Mesenchymal stem cell (in vitro differentiated cells and primary cell): ENCODE measurements around the gene PLSCR4.

Source experiments
- DNase-seq: peaks from one replicate; pipeline ENCODE4 v3.0.0-alpha.2; 2013
- H2AFZ ChIP-seq: one replicate; pipeline ENCODE4 v1.6.1; 2013; ENCODE audit warnings: low read depth, mild to moderate bottlenecking, control low read depth, inconsistent platforms, low read length, moderate library complexity
- H2AK5ac ChIP-seq: 2 replicates; pipeline ENCODE4 v1.6.1; 2013; ENCODE audit warnings: low read length, moderate library complexity, mild to moderate bottlenecking, inconsistent platforms; ENCODE audit not compliant: severe bottlenecking
- H2BK120ac ChIP-seq: one replicate; pipeline ENCODE4 v1.6.1; 2013; ENCODE audit warnings: low read depth, mild to moderate bottlenecking, inconsistent platforms, low read length, moderate library complexity
- H2BK12ac ChIP-seq, 2 experiments: one replicate each; pipeline ENCODE4 v1.6.1; 2013; ENCODE audit warnings: inconsistent platforms in 2 of 2, low read length in 2 of 2, mild to moderate bottlenecking in 2 of 2, moderate library complexity in 2 of 2, control low read depth in 1 of 2
- H2BK15ac ChIP-seq: one replicate; pipeline ENCODE4 v1.6.1; 2013; ENCODE audit warnings: mild to moderate bottlenecking, low read depth, inconsistent platforms; ENCODE audit not compliant: poor library complexity, severe bottlenecking
- H2BK5ac ChIP-seq: 2 replicates; pipeline ENCODE4 v1.6.1; 2013; ENCODE audit warnings: low read depth, mild to moderate bottlenecking, low read length, control low read depth, inconsistent platforms; ENCODE audit not compliant: poor library complexity, severe bottlenecking
- H3K14ac ChIP-seq, 2 experiments: one replicate each; pipeline ENCODE4 v1.6.1; 2013; ENCODE audit warnings: inconsistent platforms in 2 of 2, low read length in 2 of 2, control low read depth in 1 of 2, mild to moderate bottlenecking in 1 of 2, moderate library complexity in 1 of 2
- H3K18ac ChIP-seq, 2 experiments: one replicate each; pipeline ENCODE4 v1.6.1; 2013; ENCODE audit warnings: inconsistent platforms in 2 of 2, low read length in 2 of 2, control low read depth in 1 of 2, low read depth in 1 of 2, mild to moderate bottlenecking in 1 of 2
- H3K23ac ChIP-seq, 2 experiments: one replicate each; pipeline ENCODE4 v1.6.1; 2013; ENCODE audit warnings: inconsistent platforms in 2 of 2, low read length in 2 of 2, mild to moderate bottlenecking in 2 of 2, moderate library complexity in 2 of 2, control low read depth in 1 of 2
- H3K27ac ChIP-seq: 2 replicates; pipeline ENCODE4 v1.5.1; 2013; ENCODE audit warnings: mild to moderate bottlenecking, moderate library complexity, low read length, control low read depth, inconsistent platforms; ENCODE audit not compliant: poor library complexity, severe bottlenecking
- H3K27me3 ChIP-seq, 2 experiments: 2 replicates each; pipeline versions ENCODE4 v1.6.1 to v1.7.0; 2013; ENCODE audit warnings: low read length in 2 of 2, mild to moderate bottlenecking in 2 of 2, moderate library complexity in 2 of 2, control low read depth in 1 of 2, inconsistent platforms in 1 of 2; ENCODE audit not compliant: control insufficient read depth in 1 of 2, insufficient read depth in 1 of 2
- H3K36me3 ChIP-seq, 2 experiments: 2 replicates each; pipeline versions ENCODE4 v1.6.1 to v1.7.0; 2013; ENCODE audit warnings: low read length in 2 of 2, control low read depth in 1 of 2, inconsistent platforms in 1 of 2, low read depth in 1 of 2, mild to moderate bottlenecking in 1 of 2; ENCODE audit not compliant: insufficient read depth in 2 of 2, control insufficient read depth in 1 of 2
- H3K4ac ChIP-seq, 2 experiments: one replicate each; pipeline ENCODE4 v1.6.1; 2013; ENCODE audit warnings: inconsistent platforms in 2 of 2, low read length in 2 of 2, mild to moderate bottlenecking in 2 of 2, moderate library complexity in 2 of 2, control low read depth in 1 of 2, low read depth in 1 of 2
- H3K4me1 ChIP-seq: 2 replicates; pipeline ENCODE4 v1.6.1; 2013; ENCODE audit warnings: low read depth, low read length, control low read depth; ENCODE audit not compliant: control insufficient read depth, insufficient read depth
- H3K4me2 ChIP-seq: 2 replicates; pipeline ENCODE4 v1.6.1; 2013; ENCODE audit warnings: low read length, mild to moderate bottlenecking, inconsistent platforms; ENCODE audit not compliant: poor library complexity, severe bottlenecking
- H3K4me3 ChIP-seq, 2 experiments: 2 replicates each; pipeline versions ENCODE4 v1.5.1 to v1.7.0; 2013; ENCODE audit warnings: low read length in 2 of 2, mild to moderate bottlenecking in 2 of 2, control low read depth in 1 of 2, low read depth in 1 of 2; ENCODE audit not compliant: insufficient read depth in 1 of 2
- H3K79me1 ChIP-seq: replicated peaks from 2 replicates; pipeline ENCODE4 v1.6.1; 2013; ENCODE audit warnings: mild to moderate bottlenecking, control low read depth, low read length, inconsistent platforms; ENCODE audit not compliant: poor library complexity, severe bottlenecking
- H3K9ac ChIP-seq: 2 replicates; pipeline ENCODE4 v1.7.0; 2013; ENCODE audit warnings: mild to moderate bottlenecking, low read length, moderate library complexity
- H3K9me3 ChIP-seq: 2 replicates; pipeline ENCODE4 v1.7.0; 2013; ENCODE audit warnings: mild to moderate bottlenecking, low read length; ENCODE audit not compliant: control insufficient read depth
- H4K8ac ChIP-seq: one replicate; pipeline ENCODE4 v1.6.1; 2013; ENCODE audit warnings: inconsistent platforms, mild to moderate bottlenecking, low read length, moderate library complexity
- H4K91ac ChIP-seq: one replicate; pipeline ENCODE4 v1.6.1; 2013; ENCODE audit warnings: mild to moderate bottlenecking, low read length, inconsistent platforms
- WGBS: methylation state at CpG from one replicate; pipeline ENCODE4 v1.1.7; 2013; ENCODE audit warnings: mixed read lengths; 5-methylcytosine and 5-hydroxymethylcytosine counted together

Gene PLSCR4

GRCh38 chr3:146203776-146204175, 47.1 kb downstream of the PLSCR4 start:
- Histone ChIP-seq H3K4me3 (no peak overlapping the region), H4K8ac (no peak overlapping the region), H2BK120ac (no peak overlapping the region), H3K4me2 (no peak overlapping the region), H3K27me3 (no peaks in the 10 kb centered on the region), H2BK15ac (no peak overlapping the region), H3K9me3 (no peaks in the 10 kb centered on the region), H4K91ac (no peak overlapping the region), H2AK5ac (no peak overlapping the region), H3K9ac (no peak overlapping the region), H3K14ac (no peak overlapping the region), H3K36me3 (peaks cover 0 to 51% of the 10 kb centered on the region in 2 experiments), H3K79me1 (no peaks in the 10 kb centered on the region), H3K18ac (no peak overlapping the region), H3K23ac (no peak overlapping the region), H3K4ac (no peak overlapping the region), H2BK12ac (no peak overlapping the region), H2AFZ (no peak overlapping the region), H3K4me1 (no peaks in the 10 kb centered on the region), H2BK5ac (no peak overlapping the region), H3K27ac (no peak overlapping the region)
- DNase-seq: no peak

- peaks cover 0 to 44% of the 10 kb centered on the region in 2 experiments for H3K36me3 ChIP-seq
- no peaks in the 10 kb centered on the region for H3K9me3 ChIP-seq
- H2BK12ac ChIP-seq: no peak overlapping the region
- H3K79me1 ChIP-seq: no peaks in the 10 kb centered on the region
- H4K8ac ChIP-seq: no peak overlapping the region
- H3K4me1 ChIP-seq: no peaks in the 10 kb centered on the region
- no peak overlapping the region for H2BK15ac ChIP-seq
- no peak overlapping the region for H3K23ac ChIP-seq
- no peak overlapping the region for H3K18ac ChIP-seq
- H2BK120ac ChIP-seq: no peak overlapping the region
- no peaks in the 10 kb centered on the region for H3K27me3 ChIP-seq
- no peak for DNase-seq
- H3K9ac ChIP-seq: no peak overlapping the region
- no peak overlapping the region for H2BK5ac ChIP-seq
- H3K27ac ChIP-seq: no peak overlapping the region
- H2AK5ac ChIP-seq: no peak overlapping the region
- no peak overlapping the region for H3K4me3 ChIP-seq
- WGBS: 81% methylated on average over 2 of the region's 2 CpGs
- H2AFZ ChIP-seq: no peak overlapping the region
- no peak overlapping the region for H3K4ac ChIP-seq
- H4K91ac ChIP-seq: no peak overlapping the region
- H3K14ac ChIP-seq: no peak overlapping the region
- no peak overlapping the region for H3K4me2 ChIP-seq
Observed at GRCh38 chr3:146200461-146201220, 50.3 kb downstream of the PLSCR4 start.

GRCh38 chr3:146199762-146200161, 51.1 kb downstream of the PLSCR4 start:
- Histone ChIP-seq H2AFZ (no peak overlapping the region), H3K27ac (no peak overlapping the region), H3K4me3 (no peak overlapping the region), H3K79me1 (no peaks in the 10 kb centered on the region), H2BK15ac (no peak overlapping the region), H3K27me3 (no peaks in the 10 kb centered on the region), H2AK5ac (no peak overlapping the region), H3K23ac (no peak overlapping the region), H3K9ac (no peak overlapping the region), H3K18ac (no peak overlapping the region), H3K4me1 (no peaks in the 10 kb centered on the region), H3K9me3 (no peaks in the 10 kb centered on the region), H2BK120ac (no peak overlapping the region), H3K14ac (no peak overlapping the region), H2BK5ac (no peak overlapping the region), H3K36me3 (peaks cover 0 to 46% of the 10 kb centered on the region in 2 experiments), H3K4me2 (no peak overlapping the region), H3K4ac (no peak overlapping the region), H4K8ac (no peak overlapping the region), H2BK12ac (no peak overlapping the region), H4K91ac (no peak overlapping the region)
- no peak for DNase-seq
- WGBS: 100% methylated on average over 3 of the region's 5 CpGs

GRCh38 chr3:146196789-146197188, 54.1 kb downstream of the PLSCR4 start:
- 87% methylated on average over 2 of the region's 2 CpGs for WGBS
- H4K8ac ChIP-seq: no peak overlapping the region

More at GRCh38 chr3:146196789-146197188, 54.1 kb downstream of the PLSCR4 start:
- H3K9ac ChIP-seq: no peak overlapping the region
- peaks cover 0 to 55% of the 10 kb centered on the region in 2 experiments for H3K36me3 ChIP-seq
- H2AK5ac ChIP-seq: no peak overlapping the region
- H2BK12ac ChIP-seq: no peak overlapping the region
- H3K4me3 ChIP-seq: no peak overlapping the region
- H3K9me3 ChIP-seq: no peaks in the 10 kb centered on the region
- H4K91ac ChIP-seq: no peak overlapping the region
- no peak overlapping the region for H2BK5ac ChIP-seq
- H2AFZ ChIP-seq: no peak overlapping the region
- no peak overlapping the region for H3K4ac ChIP-seq
- no peak overlapping the region for H3K18ac ChIP-seq
- no peak overlapping the region for H3K27ac ChIP-seq
- no peak overlapping the region for H3K14ac ChIP-seq
- H2BK15ac ChIP-seq: no peak overlapping the region
- no peaks in the 10 kb centered on the region for H3K27me3 ChIP-seq
- H2BK120ac ChIP-seq: no peak overlapping the region
- H3K23ac ChIP-seq: no peak overlapping the region
- no peaks in the 10 kb centered on the region for H3K79me1 ChIP-seq
- no peaks in the 10 kb centered on the region for H3K4me1 ChIP-seq
- DNase-seq: no peak
- H3K4me2 ChIP-seq: no peak overlapping the region
